Measurements from ENCODE around the gene TUBA4B. TPM values are rescaled to one million over a fixed set of nuclear protein-coding genes. Genes with fewer than 3 reads are reported as not detected.

Gene TUBA4B
- total and polyA plus RNA-seq, 2 donors (not counting 3 experiments of a cell fraction or from before 2014, with no cell fraction given), result not detected

DNA sequence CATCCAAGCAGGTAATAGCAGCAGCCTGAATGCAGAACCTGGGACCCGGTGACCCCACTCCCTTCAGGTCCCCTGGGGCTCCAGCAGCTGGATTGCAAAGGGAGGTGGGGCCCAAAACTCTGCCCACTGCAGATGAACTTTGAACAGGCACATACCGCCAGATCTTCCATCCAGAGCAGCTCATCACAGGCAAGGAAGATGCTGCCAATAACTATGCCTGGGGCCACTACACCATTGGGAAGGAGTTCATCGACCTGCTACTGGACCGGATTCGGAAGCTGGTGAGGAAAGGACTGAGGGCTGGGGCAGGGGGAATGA is 17.0 kb downstream of the TUBA4B start:
- Histone ChIP-seq H3K36me3 (ENCODE audit: control insufficient read depth in 2 of 2, extremely low read depth in 1 of 2, insufficient read depth in 2 of 2, low read length in 2 of 2) (no peaks in the 10 kb centered on the region), H4K20me1 (replicated peaks; ENCODE audit: control insufficient read depth, extremely low read depth, insufficient read depth, low read length) (no peaks in the 10 kb centered on the region), H3K79me2 (ENCODE audit: control insufficient read depth, insufficient read depth, low read length) (no peaks in the 10 kb centered on the region), H3K9me1 (replicated peaks; ENCODE audit: control insufficient read depth, extremely low read depth, insufficient read depth, low read length) (no peaks in the 10 kb centered on the region), H3K27me3 (ENCODE audit: control insufficient read depth in 2 of 2, insufficient read depth in 2 of 2, low read length in 2 of 2) (peaks cover 4 to 10% of the 10 kb centered on the region in 2 experiments), H3K4me3 (replicated peaks in 1 of 3; ENCODE audit: insufficient read depth in 1 of 3, low read depth in 1 of 3, low read length in 3 of 3) (no peak overlapping the region), H3K4me2 (ENCODE audit: insufficient read depth, low read length) (no peak overlapping the region), H3K27ac (ENCODE audit: insufficient read depth, low read depth, low read length) (no peak overlapping the region), H3K9ac (replicated peaks; ENCODE audit: extremely low read depth, insufficient read depth, low read length) (no peak overlapping the region), H3K4me1 (ENCODE audit: control insufficient read depth, extremely low read depth, insufficient read depth, low read length) (no peaks in the 10 kb centered on the region), H2AFZ (ENCODE audit: low read depth, low read length) (no peak overlapping the region), H3K9me3 (replicated peaks; ENCODE audit: control insufficient read depth, insufficient read depth, low read length) (no peaks in the 10 kb centered on the region)
- dilution Hi-C loops (cut with MboI; ENCODE audit: extremely low pct_ligation_motif_present, low sequenced_read_pairs) (no loop called here), intact Hi-C loops (cut with micrococcal nuclease) (no loop called here)
- no peak for FAIRE-seq
- DNase-seq (ENCODE audit: low read depth, low spot score), result no peak
- POLR2A ChIA-PET, result no interaction called here
- TF ChIP-seq MYC (IDR thresholded peaks at IDR 0.05; ENCODE audit: low read depth, low read length) (no peak), POLR2AphosphoS5 (IDR thresholded peaks at IDR 0.05; ENCODE audit: insufficient read depth, low read depth, low read length) (no peak), GATA2 (IDR thresholded peaks at IDR 0.05; ENCODE audit: insufficient read depth, insufficient read length, low read depth, low read length) (no peak), FOS (IDR thresholded peaks at IDR 0.05; ENCODE audit: borderline replicate concordance, insufficient read depth, low read length) (no peak), EZH2 (IDR thresholded peaks at IDR 0.05; ENCODE audit: borderline replicate concordance, low read depth, low read length, severe bottlenecking) (no peak), JUN (IDR thresholded peaks at IDR 0.05; ENCODE audit: borderline replicate concordance, insufficient read depth, insufficient read length, low read depth) (no peak), POLR2A (IDR thresholded peaks at IDR 0.05; ENCODE audit: low read depth, low read length) (no peak)
- TF ChIP-seq, protein P1, sequence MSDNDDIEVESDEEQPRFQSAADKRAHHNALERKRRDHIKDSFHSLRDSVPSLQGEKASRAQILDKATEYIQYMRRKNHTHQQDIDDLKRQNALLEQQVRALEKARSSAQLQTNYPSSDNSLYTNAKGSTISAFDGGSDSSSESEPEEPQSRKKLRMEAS (IDR thresholded peaks at IDR 0.05; ENCODE audit: insufficient read depth, insufficient read length), result no peak
- TF ChIP-seq, protein P2, sequence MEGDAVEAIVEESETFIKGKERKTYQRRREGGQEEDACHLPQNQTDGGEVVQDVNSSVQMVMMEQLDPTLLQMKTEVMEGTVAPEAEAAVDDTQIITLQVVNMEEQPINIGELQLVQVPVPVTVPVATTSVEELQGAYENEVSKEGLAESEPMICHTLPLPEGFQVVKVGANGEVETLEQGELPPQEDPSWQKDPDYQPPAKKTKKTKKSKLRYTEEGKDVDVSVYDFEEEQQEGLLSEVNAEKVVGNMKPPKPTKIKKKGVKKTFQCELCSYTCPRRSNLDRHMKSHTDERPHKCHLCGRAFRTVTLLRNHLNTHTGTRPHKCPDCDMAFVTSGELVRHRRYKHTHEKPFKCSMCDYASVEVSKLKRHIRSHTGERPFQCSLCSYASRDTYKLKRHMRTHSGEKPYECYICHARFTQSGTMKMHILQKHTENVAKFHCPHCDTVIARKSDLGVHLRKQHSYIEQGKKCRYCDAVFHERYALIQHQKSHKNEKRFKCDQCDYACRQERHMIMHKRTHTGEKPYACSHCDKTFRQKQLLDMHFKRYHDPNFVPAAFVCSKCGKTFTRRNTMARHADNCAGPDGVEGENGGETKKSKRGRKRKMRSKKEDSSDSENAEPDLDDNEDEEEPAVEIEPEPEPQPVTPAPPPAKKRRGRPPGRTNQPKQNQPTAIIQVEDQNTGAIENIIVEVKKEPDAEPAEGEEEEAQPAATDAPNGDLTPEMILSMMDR (IDR thresholded peaks at IDR 0.05; ENCODE audit: extremely low read depth in 1 of 2, insufficient read depth in 1 of 2, low read depth in 1 of 2, low read length in 2 of 2), result no peak
- BruUV-seq (replicated peaks), result no TSS peak
- CTCF ChIA-PET, result interaction anchor here (0.5 to 1.4 kb wide), 2 partner anchors 25 to 42 kb away, joined by 3 to 6 read pairs; no protein-coding TSS in a partner anchor

Data from endothelial cell of umbilical vein (primary cell).